Measurements from ENCODE around the gene CYB561D2. TPM values are rescaled to one million over a fixed set of nuclear protein-coding genes. Genes with fewer than 3 reads are reported as not detected.

CYB561D2 gene
- total and polyA plus RNA-seq, 9 of the 15 experiments (the other 6 are each of a cell fraction or from before 2014, with no cell fraction given), result 4.2 to 16.6 (median 9.4) TPM

DNA sequence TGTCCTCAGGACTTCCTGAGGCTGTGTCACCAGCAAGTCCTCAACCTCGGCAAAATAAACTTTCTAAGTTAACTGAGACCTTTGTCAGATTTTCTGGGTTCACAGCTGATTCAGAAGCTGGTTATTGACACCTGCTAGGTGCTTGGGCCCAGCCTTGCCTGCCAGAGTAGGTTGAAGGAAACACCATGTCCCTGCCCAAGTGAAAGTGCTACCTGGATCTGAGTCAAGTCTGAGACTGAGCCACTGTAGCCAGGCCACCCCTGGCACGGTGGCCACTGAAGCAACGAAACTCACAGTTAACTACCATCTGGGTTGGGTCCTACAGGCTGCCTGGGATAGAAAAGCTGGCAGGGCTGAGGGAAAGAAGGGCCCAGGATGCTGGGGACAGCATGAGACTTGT, 36.3 kb upstream of the CYB561D2 start:
- no peak for DNase-seq (ENCODE audit: extremely low read depth in 1 of 4, low spot score in 3 of 4)
- Histone ChIP-seq H3K36me3 (ENCODE audit: control insufficient read depth, insufficient read depth, low read length) (peaks cover 18% of the 10 kb centered on the region; the same call in 2 of the 3 replicates), H3K4me3 (no peak overlapping the region), H3K79me2 (ENCODE audit: control insufficient read depth, insufficient read depth, low read length) (peaks cover 6% of the 10 kb centered on the region; the same call in 2 of the 3 replicates), H3K9me3 (replicated peaks; ENCODE audit: control insufficient read depth, insufficient read depth, low read depth, low read length) (no peaks in the 10 kb centered on the region), H3K27me3 (ENCODE audit: control insufficient read depth in 2 of 2, insufficient read depth in 2 of 2, low read length in 2 of 2) (no peaks in the 10 kb centered on the region), H4K20me1 (replicated peaks; ENCODE audit: control insufficient read depth, insufficient read depth, low read length) (no peaks in the 10 kb centered on the region), H3K9ac (ENCODE audit: insufficient read depth in 1 of 2, low read depth in 2 of 2, low read length in 2 of 2) (peak overlapping the region in 1 of 2 experiments; percentile 4; a peak in 1 of 4 replicates), H3K4me2 (ENCODE audit: insufficient read depth, low read length) (no peak overlapping the region), H3K9me1 (ENCODE audit: control insufficient read depth, insufficient read depth, low read length) (no peaks in the 10 kb centered on the region), H3K4me1 (replicated peaks in 1 of 2; ENCODE audit: control insufficient read depth in 2 of 2, insufficient read depth in 2 of 2, low read length in 2 of 2) (peaks cover 13 to 31% of the 10 kb centered on the region in 2 experiments), H3K27ac (ENCODE audit: extremely low read depth, low read depth, low read length) (no peak overlapping the region), H2AFZ (ENCODE audit: low read depth, low read length) (no peak overlapping the region)
- CTCF ChIA-PET (ENCODE audit: low intra/inter-chr PET ratio), result no interaction called here
- intact Hi-C loops (cut with micrococcal nuclease), result no loop called here
- FAIRE-seq, result no peak
- no TSS peak for BruUV-seq (replicated peaks)
- POLR2A ChIA-PET, result interaction anchor here (0.6 to 1.4 kb wide), 3 partner anchors 13 to 23 kb away, joined by 3 to 6 read pairs (median 3); partner anchors contain the start of genes HYAL3 and NAA80
- no peak for TF ChIP-seq ESRRA (IDR thresholded peaks at IDR 0.05; ENCODE audit: borderline replicate concordance, low read depth)
- TF ChIP-seq GTF2F1 (IDR thresholded peaks at IDR 0.05; ENCODE audit: low read depth, low read length), result no peak
- TF ChIP-seq RBFOX2 (IDR thresholded peaks at IDR 0.05; ENCODE audit: low read depth, low read length), result no peak
- TF ChIP-seq, protein P1, sequence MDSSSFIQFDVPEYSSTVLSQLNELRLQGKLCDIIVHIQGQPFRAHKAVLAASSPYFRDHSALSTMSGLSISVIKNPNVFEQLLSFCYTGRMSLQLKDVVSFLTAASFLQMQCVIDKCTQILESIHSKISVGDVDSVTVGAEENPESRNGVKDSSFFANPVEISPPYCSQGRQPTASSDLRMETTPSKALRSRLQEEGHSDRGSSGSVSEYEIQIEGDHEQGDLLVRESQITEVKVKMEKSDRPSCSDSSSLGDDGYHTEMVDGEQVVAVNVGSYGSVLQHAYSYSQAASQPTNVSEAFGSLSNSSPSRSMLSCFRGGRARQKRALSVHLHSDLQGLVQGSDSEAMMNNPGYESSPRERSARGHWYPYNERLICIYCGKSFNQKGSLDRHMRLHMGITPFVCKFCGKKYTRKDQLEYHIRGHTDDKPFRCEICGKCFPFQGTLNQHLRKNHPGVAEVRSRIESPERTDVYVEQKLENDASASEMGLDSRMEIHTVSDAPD (CRISPR knock-in tag; IDR thresholded peaks at IDR 0.05), result no peak
- WGBS (ENCODE audit: insufficient coverage, low coverage, missing lambda C conversion rate), result 70% methylated on average over 3 of the region's 3 CpGs
- in situ Hi-C loops (cut with MboI), result no loop called here
- ATAC-seq, result no peak
